ENCODE data around the gene POLR2H. TPM values are rescaled to one million over a fixed set of nuclear protein-coding genes. Genes with fewer than 3 reads are reported as not detected.

The POLR2H gene
- total RNA-seq, 2 experiments from 2014 or later = 130 to 143 TPM

DNA sequence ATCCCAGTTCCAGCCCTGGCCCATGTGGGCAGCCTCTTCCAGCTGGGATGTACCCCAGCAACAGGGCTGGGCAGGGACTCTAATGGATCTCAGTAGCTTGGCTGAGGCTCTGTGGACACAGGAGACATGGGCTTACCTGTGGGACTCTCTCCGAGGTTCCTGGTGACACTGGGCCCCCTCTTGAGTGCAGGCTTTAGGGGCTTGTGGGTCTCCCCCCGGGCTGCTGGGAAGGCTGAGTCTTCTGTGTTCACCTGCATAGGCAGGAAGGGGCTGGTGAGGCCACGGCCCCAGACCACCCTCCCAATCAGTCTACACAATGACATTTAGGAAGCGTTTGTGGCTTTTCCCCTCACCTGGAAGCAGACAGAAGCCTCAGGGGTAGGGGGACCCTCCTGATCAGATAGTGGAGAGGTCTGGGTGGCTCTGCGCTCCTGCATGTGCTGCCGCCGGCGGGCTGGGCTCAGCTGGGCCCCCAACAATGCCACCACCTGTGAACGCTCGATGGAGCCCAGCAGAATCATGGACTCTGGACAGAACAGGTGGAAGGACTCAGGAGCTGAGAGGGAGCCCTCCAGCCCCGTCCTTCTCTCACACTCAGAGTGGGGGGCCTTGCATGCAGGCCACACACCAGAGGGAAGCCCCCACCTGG lies 8.5 kb upstream of the POLR2H start:
- H3K4me3 Mint-ChIP-seq = no peak overlapping the region
- POLR2A ChIA-PET = interaction anchor here (0.6 kb wide), 1 partner anchor 200 kb away, joined by 5 read pairs; no protein-coding TSS in a partner anchor
- H3K4me1 Mint-ChIP-seq = no peaks in the 10 kb centered on the region

DNA sequence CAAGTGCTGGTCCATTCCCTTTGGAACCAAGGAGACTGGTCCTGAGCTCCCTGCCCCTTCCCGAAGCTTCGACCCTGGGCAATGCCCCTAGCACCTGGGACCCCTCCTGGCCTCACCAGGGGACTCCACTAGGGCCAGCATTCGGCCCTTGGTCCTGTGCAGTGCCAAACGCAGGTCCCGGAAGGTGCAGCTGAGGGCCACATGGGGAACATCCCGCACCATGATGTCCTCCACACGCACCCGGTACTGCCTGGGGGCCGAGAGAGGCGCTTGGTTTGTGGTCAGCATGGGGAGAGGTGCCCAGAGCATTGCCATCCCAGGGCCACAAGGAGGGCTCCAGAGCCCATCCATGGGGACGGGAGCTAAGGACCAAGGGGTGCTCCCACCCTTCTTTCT lies 8.0 kb upstream of the POLR2H start:
- no peak overlapping the region for H3K4me3 Mint-ChIP-seq
- intact Hi-C loops (cut with DNase I, micrococcal nuclease) = no loop called here
- POLR2A ChIA-PET = interaction anchor here (0.6 kb wide), 2 partner anchors 200 to 370 kb away, joined by 3 to 5 read pairs; no protein-coding TSS in a partner anchor
- no peaks in the 10 kb centered on the region for H3K4me1 Mint-ChIP-seq
- no peak overlapping the region for H3K27ac Mint-ChIP-seq
- no peaks in the 10 kb centered on the region for H3K9me3 Mint-ChIP-seq (ENCODE audit: low read depth)
- DNase-seq (no peak), ATAC-seq (no peak)
- H3K36me3 Mint-ChIP-seq (ENCODE audit: low read depth) = peaks cover 4% of the 10 kb centered on the region
- CTCF ChIA-PET = interaction anchor here (0.6 to 2.5 kb wide), 8 partner anchors 9 to 187 kb away, joined by 3 to 9 read pairs (median 4); no protein-coding TSS in a partner anchor
- no peaks in the 10 kb centered on the region for H3K27me3 Mint-ChIP-seq

More for the DNA sequence above, 8.5 kb upstream of the POLR2H start:
- intact Hi-C loops (cut with DNase I, micrococcal nuclease) = no loop called here
- ATAC-seq (no peak), DNase-seq (no peak)
- Mint-ChIP-seq H3K27ac (no peak overlapping the region), H3K9me3 (ENCODE audit: low read depth) (no peaks in the 10 kb centered on the region), H3K36me3 (ENCODE audit: low read depth) (peaks cover 4% of the 10 kb centered on the region), H3K27me3 (no peaks in the 10 kb centered on the region)
- CTCF ChIA-PET = interaction anchor here (1.0 to 2.5 kb wide), 6 partner anchors 9 to 159 kb away, joined by 3 to 9 read pairs (median 4); no protein-coding TSS in a partner anchor

DNA sequence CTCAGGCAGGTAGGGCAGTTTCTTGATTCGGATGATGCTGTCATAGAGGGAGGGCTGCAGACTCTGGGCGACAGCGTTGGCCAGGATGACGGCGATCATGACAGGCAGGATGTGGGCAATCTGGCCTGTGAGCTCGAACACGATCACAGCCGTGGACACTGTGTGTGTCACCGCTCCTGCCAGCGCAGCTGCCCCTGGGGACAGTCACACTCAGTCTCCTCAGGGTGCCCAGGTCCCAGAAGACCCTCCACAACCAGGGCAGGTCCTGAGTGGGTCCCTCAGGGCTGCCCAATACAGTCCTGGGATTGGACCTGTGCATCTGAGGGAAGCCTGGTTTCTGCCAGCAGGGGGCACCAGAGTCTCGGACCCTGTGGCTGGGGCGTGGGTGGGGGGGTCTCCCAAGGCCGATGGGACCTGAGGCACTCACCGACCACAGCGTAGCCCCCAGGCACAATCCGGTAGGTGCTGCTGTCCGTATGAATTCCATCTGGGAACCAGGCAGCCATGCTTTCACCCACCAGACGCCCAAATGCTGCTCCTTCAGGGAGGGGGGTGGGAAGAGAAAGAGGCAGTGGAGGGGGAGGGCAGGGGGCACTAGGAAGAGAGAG lies 7.3 kb upstream of the POLR2H start:
- Mint-ChIP-seq H3K27ac (no peak overlapping the region), H3K9me3 (ENCODE audit: low read depth) (no peaks in the 10 kb centered on the region), H3K27me3 (no peaks in the 10 kb centered on the region), H3K4me1 (no peaks in the 10 kb centered on the region), H3K4me3 (no peak overlapping the region), H3K36me3 (ENCODE audit: low read depth) (peaks cover 4% of the 10 kb centered on the region)
- ChIA-PET CTCF (interaction anchor here (0.6 to 2.5 kb wide), 9 partner anchors 8 to 186 kb away, joined by 3 to 9 read pairs (median 3); no protein-coding TSS in a partner anchor), POLR2A (interaction anchor here (0.6 kb wide), 1 partner anchor 369 kb away, joined by 3 read pairs; no protein-coding TSS in a partner anchor)
- DNase-seq (peak; percentile 82), ATAC-seq (peak; percentile 78)
- intact Hi-C loops (cut with DNase I, micrococcal nuclease) = no loop called here

DNA sequence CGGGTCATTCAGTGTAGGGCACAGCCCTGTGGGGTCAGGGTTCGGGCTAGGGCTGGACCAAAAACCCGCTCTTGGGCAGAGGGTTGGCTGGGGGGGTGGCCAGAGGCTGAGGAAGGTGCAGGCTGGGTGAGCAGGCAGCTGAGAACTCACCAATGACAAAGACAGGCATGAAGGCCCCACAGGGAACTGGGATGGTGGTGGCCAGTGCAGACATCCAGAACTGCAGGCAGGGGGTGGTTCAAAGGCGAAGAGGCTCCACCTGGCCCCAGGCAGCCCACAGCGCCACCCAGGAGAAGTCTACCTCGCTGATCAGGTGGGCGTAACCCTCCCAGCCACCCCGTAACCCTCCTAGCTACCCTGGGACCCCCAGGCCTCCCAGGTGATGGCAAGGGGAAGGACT lies 6.8 kb upstream of the POLR2H start:
- peak; percentile 4 for ATAC-seq
- ChIA-PET POLR2A (no interaction called here), CTCF (interaction anchor here (0.9 to 1.5 kb wide), 5 partner anchors 10 to 112 kb away, joined by 3 to 5 read pairs (median 3); no protein-coding TSS in a partner anchor)
- intact Hi-C loops (cut with DNase I, micrococcal nuclease) = no loop called here
- no peak for DNase-seq
- Mint-ChIP-seq H3K4me1 (no peaks in the 10 kb centered on the region), H3K4me3 (no peak overlapping the region), H3K9me3 (ENCODE audit: low read depth) (no peaks in the 10 kb centered on the region), H3K27ac (no peak overlapping the region), H3K36me3 (ENCODE audit: low read depth) (peaks cover 4% of the 10 kb centered on the region), H3K27me3 (no peaks in the 10 kb centered on the region)

DNA sequence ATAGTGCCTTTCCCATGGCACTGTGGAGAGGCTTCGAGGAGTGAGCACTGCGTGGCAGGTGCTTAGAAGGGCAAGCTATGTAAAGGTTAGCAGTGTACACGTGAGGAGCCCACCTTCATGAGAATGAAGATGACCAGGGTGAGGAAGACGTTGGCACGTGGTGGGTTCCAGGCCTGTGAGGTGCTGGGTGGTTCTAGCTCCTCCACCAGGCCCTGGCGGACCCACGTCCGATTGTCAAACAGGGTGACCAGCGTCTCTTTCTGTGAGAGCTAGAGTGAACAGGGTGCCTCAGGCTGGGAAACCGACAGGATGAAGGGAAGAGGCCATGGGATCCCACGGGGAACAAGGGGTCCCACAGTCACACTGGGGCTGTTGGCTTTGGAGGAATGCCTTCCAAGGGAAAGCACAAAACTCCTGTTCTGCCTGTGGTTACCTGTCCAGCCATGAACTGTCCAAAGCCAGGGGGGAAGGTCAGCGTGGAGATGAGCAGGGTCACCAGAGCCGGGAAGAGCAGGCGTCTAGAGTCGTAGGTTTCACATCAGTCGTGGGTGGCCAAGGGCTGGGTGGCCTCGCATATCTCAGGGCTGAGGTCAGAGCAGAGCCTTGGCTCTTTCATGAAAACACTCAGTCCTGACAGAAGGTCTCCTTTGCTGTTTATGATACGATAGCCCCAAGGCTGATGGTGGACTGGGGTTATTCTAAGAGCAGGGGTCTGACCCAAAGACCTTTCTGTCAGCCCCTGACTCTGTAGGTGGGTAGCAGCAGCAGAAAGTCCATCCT lies 6.1 kb upstream of the POLR2H start:
- ChIA-PET CTCF (interaction anchor here (0.9 to 1.0 kb wide), 4 partner anchors 11 to 29 kb away, joined by 3 to 5 read pairs (median 3); no protein-coding TSS in a partner anchor), POLR2A (no interaction called here)
- peaks cover 2% of the 10 kb centered on the region for H3K4me1 Mint-ChIP-seq
- peaks cover 4% of the 10 kb centered on the region for H3K36me3 Mint-ChIP-seq (ENCODE audit: low read depth)
- H3K27me3 Mint-ChIP-seq = no peaks in the 10 kb centered on the region
- no peak overlapping the region for H3K4me3 Mint-ChIP-seq
- ATAC-seq (no peak), DNase-seq (no peak)
- no peak overlapping the region for H3K27ac Mint-ChIP-seq
- intact Hi-C loops (cut with DNase I, micrococcal nuclease) = no loop called here
- H3K9me3 Mint-ChIP-seq (ENCODE audit: low read depth) = no peaks in the 10 kb centered on the region

DNA sequence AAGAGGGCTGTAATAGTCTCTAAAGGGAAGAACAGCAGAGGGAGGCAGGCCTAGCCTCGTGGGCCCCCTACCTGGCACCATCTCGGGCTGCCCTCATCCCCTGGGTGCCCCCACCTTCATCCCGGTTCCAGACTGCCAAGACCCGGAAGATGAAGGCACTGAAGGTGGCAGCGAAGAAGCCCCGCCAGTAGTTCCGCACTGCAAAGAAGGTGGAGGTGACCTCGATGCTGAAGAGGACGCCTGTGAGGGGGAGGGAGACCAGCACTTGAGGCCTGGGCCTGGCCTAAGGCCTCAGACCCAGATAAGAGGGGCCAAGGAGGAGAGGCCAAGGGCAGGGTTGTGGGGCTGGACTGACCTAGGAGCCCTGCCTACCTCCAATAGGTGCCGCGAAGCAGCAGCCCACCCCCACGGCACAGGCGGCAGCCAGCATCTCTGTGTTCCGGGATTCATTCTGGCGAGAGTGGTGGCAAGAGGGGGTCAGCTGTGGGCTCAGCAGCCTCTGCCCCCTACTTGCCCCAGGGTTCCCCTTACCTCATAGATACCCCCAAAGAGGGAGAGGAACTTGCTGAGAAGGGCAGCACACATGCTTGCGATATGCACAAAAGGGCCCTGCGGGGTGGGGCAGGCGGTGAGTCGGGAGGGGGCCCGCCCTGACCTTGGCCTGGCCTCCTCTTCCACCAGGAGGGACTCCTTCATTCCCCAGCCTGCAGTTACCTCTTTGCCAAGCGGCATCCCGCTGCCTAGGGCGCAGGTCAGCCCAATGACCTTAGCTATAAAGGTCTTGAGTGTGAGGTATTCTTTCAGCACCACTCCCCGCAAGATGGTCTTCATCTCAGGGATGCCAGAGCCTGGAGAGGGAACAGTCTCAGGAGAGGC lies 4.0 kb upstream of the POLR2H start:
- ChIA-PET CTCF (interaction anchor here (0.7 to 1.4 kb wide), 3 partner anchors 10 to 1169 kb away, joined by 3 to 4 read pairs (median 3); no protein-coding TSS in a partner anchor), POLR2A (no interaction called here)

DNA sequence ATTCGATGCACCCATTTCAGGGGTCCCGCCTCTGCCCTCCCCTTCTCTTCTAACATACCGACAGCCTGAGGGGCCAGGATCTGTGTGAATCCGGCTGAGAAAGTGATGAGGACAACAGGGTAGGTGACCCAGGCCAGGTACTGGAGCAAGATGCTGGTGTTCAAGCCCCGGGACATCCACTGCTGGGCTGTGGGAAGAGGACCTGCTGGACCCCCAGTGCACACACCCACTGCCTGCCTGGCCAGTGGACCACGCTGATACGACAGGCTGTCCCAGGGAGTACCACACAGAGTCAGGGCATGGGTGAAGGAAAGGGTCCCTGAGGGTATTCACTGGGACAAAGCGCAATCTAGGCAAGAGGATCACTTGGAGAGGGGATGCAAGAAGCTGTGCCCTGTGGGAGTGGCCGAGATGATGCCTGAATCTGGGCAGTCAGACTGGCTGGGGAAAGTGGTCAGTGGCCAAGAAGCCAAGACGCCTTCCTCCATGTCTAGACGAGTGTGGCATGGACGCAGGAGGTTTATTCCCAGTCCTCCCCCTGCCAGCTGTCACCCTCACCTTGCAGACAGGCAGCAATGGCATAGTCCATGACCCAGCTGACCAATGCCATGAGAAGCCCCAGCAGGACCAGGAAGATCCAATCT lies 3.3 kb upstream of the POLR2H start:
- ATAC-seq (no peak), DNase-seq (no peak)
- ChIA-PET CTCF (interaction anchor here (0.6 to 1.4 kb wide), 3 partner anchors 11 to 45 kb away, joined by 3 read pairs; no protein-coding TSS in a partner anchor), POLR2A (no interaction called here)
- Mint-ChIP-seq H3K36me3 (ENCODE audit: low read depth) (peaks cover 5% of the 10 kb centered on the region), H3K9me3 (ENCODE audit: low read depth) (no peaks in the 10 kb centered on the region), H3K27ac (no peak overlapping the region), H3K4me1 (peaks cover 6% of the 10 kb centered on the region), H3K27me3 (no peaks in the 10 kb centered on the region), H3K4me3 (no peak overlapping the region)
- intact Hi-C loops (cut with DNase I, micrococcal nuclease) = no loop called here

More for the DNA sequence above, 4.0 kb upstream of the POLR2H start:
- peaks cover 4% of the 10 kb centered on the region for H3K36me3 Mint-ChIP-seq (ENCODE audit: low read depth)
- no peak overlapping the region for H3K27ac Mint-ChIP-seq
- no peak overlapping the region for H3K4me3 Mint-ChIP-seq
- ATAC-seq (no peak), DNase-seq (no peak)
- no peaks in the 10 kb centered on the region for H3K9me3 Mint-ChIP-seq (ENCODE audit: low read depth)
- peaks cover 6% of the 10 kb centered on the region for H3K4me1 Mint-ChIP-seq
- intact Hi-C loops (cut with DNase I, micrococcal nuclease) = no loop called here
- H3K27me3 Mint-ChIP-seq = no peaks in the 10 kb centered on the region

DNA sequence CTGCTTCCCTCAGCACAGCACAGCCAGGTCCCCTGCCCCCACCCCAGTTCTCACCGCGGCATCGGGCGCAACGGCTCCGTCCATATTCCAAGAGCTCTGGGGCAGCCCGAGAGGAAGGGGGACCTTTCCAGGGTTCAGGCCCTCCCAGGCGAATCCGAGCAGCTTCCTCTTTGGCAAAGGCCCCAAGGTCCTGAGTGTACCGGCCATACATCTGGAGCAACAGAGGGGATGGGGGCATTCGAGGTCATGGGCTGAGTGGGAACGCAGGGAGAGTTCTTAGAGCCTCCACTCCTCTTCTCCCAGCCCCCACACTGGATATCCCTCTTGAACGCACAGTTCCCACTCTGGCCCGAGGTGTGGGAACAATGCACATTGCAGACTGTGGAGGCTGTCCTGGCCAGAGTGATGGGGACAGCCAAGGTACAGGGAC lies 2.6 kb upstream of the POLR2H start:
- ChIA-PET CTCF (interaction anchor here (0.6 to 1.4 kb wide), 3 partner anchors 12 to 46 kb away, joined by 3 read pairs; no protein-coding TSS in a partner anchor), POLR2A (no interaction called here)
- intact Hi-C loops (cut with DNase I, micrococcal nuclease) = no loop called here
- Mint-ChIP-seq H3K36me3 (ENCODE audit: low read depth) (peaks cover 11% of the 10 kb centered on the region), H3K27ac (no peak overlapping the region), H3K4me1 (peaks cover 6% of the 10 kb centered on the region), H3K27me3 (no peaks in the 10 kb centered on the region), H3K9me3 (ENCODE audit: low read depth) (no peaks in the 10 kb centered on the region), H3K4me3 (no peak overlapping the region)
- DNase-seq (no peak), ATAC-seq (no peak)

DNA sequence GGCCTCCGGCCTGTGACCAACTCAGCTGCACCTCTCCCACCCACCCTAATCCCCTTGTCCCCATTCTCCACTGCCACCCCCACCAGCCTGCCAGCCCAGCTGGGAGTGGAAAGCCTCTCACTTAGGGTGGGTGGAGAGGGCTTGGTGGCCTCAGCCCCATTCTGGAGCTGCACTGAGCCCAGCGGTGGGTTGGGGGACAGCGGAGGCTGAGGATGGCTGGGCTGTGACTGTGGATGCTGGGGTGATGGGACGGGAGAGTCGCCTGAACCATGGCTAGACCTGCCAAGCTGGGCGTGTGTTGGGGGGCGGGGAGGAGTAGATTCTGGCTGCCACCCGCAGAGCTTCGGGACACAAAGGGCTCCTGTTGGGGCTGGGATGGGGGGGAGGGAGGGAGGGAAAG lies 1.9 kb upstream of the POLR2H start:
- peak overlapping the region; percentile 98 for H3K4me3 Mint-ChIP-seq
- POLR2A ChIA-PET = no interaction called here
- H3K36me3 Mint-ChIP-seq (ENCODE audit: low read depth) = peaks cover 17% of the 10 kb centered on the region
- CTCF ChIA-PET = interaction anchor here (0.9 to 1.3 kb wide), 3 partner anchors 12 to 462 kb away, joined by 3 to 5 read pairs (median 3); no protein-coding TSS in a partner anchor
- DNase-seq (no peak), ATAC-seq (no peak)
- H3K27me3 Mint-ChIP-seq = no peaks in the 10 kb centered on the region
- peaks cover 10% of the 10 kb centered on the region for H3K4me1 Mint-ChIP-seq
- no peak overlapping the region for H3K27ac Mint-ChIP-seq
- H3K9me3 Mint-ChIP-seq (ENCODE audit: low read depth) = no peaks in the 10 kb centered on the region
- intact Hi-C loops (cut with DNase I, micrococcal nuclease) = loop anchor here in 1 of 2 experiments (5.0 kb wide), 2 partner anchors 722 to 923 kb away; partner anchors contain the start of gene KLHL24
